Parietal lobe (tissue), 2 donors: ENCODE data around the gene TNP2. TPM values are rescaled to one million over a fixed set of nuclear protein-coding genes. Genes with fewer than 3 reads are reported as not detected.

Experiments used
- small RNA-seq: library from RNA; depleted of rRNA; stranded (forward); fragments of <200 nt; gene quantifications from one replicate; pipeline ENCODE3, GENCODE V24; 2014; ENCODE audit warnings: low replicate concordance
- total RNA-seq: library from RNA; depleted of rRNA; stranded (reverse); fragments of >200 nt; gene quantifications from one replicate; pipeline ENCODE4 v1.2.3, GENCODE V29; 2014

TNP2 gene
- not detected for total RNA-seq

DNA sequence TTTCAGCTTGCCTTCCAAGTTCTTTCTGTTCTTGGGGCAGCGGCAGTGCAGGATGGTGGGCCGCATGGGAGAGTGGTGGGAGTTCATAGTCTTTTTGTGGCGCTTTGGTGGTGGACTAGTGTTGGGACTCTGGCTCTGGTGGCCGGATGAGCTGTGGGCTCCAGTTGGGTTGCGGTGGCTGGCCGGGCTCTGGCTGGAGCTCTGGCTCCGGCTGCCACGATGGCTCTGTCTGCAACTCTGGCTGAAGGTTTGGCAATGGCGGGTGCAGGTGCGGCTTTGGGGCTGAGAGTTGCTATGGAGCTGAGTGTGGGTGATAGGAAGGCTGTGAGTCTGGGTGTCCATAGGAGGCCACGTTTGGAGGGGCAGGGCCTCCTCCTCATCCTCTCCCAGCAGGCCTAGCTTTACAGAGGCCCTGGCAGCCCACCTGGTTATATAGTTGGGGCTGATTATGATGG is at the start of gene TNP2:
TSS of gene TNP2 (minus strand) at position 405 of the 455 bp plus-strand sequence. CDS start at position 342, 63 bp downstream.

DNA sequence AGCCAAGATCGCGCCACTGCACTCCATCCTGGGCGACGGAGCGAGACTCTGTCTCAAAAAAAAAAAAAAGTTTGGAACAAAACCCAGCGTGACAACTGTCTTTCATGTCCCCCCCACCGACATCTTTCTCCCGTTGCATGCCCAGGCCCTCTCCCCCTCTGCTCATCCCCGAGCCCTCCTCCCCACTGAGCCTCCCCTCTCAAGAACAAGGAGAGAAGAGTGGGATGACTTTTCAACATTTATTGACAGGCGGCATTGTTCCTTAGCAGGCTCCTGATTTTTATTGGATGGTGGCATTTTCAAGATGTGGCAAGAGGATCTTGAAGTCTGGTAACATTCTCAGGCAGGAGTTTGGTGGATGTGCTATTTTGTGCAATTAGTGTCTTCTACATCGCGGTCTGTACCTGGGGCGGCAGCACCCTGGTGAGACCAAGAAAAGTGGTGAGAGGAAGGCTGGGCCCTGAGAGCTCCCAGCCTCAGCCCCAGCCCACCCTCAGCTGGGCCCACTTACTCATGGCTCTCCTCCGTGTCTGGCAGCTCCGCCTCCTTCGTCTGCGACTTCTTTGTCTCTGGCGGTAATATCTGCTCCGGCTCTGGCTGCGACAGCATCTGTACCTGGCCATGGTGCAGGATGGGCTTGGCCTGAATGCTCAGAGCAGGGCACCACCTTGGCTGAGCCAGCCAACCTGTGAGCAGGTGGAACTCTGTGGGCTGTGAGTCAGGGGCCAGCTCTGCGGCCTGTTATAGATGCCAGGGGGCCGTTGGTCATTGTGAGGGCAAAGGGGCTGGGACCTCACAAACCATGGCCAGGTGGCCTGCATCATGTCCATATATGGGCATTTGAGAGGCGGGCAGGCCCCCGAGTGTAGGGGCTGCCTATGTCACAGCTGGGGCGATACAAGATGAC is 11.7 kb upstream of the TNP2 start, which contains the start of gene PRM1:
TSS of gene PRM1 (minus strand) at position 715 of the 907 bp plus-strand sequence. CDS start at position 623, 92 bp downstream.

DNA sequence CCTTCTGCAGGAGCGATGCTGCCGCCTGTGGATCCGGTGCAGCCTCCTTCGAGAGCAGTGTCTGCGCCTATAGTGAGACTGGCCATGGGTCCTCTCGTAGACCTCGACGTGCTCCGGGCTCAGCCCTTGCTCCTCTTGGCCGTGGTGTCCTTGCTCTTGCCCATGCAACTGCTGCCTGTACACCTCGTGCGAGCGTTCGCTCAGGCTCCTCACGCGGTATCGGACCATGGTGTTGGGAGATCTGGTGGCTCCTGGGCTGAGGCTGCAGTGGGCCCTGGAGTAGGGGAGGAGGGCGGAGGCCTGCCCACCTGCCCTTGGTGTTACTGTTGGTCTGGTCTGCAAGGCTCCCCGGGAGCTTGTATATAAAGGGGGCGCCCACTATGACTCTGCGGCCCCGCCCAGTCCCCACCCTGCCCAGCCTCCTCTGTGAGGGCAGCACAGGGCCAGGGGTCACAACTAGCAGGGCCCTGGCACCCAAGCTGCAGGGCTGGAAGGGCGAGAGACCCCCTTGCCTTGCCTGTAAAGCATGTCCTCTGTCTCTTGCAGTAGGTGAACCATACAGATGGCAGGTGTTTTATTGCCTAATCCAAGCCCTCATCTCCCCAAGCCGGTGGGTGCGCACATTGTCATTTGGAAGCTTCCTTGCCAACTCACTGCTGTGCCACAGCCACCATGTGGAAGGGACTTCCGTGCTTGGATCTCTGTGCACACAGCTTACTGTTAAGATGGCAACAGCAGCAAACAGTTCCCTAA is 7.2 kb upstream of the TNP2 start, which contains the start of gene PRM2:
TSS of gene PRM2 (minus strand) at position 338 of the 753 bp plus-strand sequence. CDS start at position 228, 110 bp downstream.

DNA sequence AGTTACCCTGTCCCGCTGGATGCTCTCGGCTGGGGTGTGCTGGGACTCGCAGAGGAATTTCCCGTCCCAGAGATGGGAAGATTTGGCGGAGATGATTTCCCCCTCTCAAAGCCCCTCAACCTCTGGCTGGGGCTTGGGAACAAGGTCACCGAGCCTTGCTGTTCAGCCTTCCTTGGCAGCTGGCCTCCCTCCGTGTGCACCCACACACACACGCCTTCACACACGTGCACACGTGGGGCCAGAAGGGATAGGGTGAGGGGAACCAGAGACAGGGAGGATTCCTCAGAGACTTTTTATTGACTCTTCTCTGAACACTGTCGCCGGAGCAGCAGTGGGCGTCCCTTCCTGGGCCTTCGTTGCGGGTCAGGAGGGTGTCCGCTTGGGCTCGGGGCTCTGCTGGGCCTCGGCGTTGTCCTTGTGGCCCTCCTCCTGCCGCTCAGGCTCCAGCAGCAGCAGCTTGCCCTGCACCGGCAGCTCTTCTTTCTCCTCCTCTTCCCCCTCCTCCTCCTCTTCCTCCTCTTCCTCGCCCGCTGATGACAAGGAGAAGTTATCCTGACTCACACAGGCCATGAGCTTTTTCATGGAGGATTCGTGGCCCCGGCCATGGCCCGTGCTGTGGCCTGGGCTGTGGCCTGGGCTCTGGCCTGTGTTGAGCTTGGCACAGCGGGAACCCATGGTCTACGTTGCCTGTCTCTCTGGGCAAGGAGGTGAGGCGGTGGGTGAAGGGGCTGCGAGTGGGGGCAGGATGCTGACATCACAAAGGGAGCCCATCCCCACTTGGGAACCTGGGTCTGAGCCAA is 4.0 kb upstream of the TNP2 start, which contains the start of gene PRM3:
TSS of gene PRM3 (minus strand) at position 709 of the 800 bp plus-strand sequence. CDS start at position 675, 34 bp downstream.

DNA sequence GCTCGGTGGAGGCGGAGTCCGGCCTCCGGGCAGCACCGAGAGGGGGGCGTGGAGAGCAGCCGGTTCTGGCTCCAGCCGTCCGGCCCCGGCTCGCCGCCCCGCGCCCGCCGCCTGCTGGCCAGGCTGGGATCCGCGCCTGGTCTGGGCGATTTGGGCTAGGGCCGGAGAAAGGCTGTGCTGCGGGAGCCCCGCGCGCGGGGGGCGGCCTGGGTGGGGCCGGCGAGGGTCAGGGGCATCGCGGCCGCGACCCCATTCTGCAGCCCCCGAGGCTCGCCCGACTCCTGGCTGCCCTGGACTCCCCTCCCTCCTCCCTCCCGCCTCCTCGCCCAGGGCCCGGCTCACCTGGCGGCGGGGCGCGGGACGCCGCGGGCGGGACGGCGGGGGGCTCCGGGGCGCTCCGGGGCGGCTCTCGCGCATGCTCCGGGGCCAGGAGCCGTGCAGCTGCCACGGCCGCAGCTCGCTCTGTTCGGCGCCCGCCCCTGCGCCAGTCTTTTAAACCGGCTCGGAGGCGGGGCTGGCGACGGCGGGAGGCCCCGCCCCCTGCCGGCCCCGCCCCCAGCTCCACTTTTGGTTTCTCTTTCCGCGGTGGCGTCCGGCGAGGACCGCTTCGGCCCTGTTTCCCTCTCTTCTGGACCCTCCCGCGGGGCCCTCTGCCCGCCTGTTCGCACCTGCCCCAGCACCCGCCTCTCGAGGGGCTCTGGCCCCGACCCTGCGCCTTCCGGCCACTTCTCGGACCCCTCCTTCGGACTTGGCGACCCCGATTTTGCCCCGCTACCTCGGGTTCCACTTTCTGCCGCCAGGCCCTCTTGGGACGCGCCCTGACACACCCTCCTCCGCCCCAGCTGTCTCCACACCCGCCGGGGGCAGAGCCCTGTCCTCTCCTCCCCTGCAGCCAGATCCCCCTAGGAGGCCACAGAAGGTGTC is 13.1 kb downstream of the TNP2 start, which contains the start of gene SOCS1:
TSS of gene SOCS1 (minus strand) at position 468 of the 924 bp plus-strand sequence. CDS start 726 bp downstream, outside the sequence.

Small RNAs within 50 kb of the gene (small RNA-seq; reads per million reads assigned to genes)
- gene MIR548H2: not detected
- not detected for gene RF00019
- not detected for gene RF00554

Other genes with a start within 250 kb of the TNP2 start
- 0.63 TPM for gene SOCS1, start 13.1 kb downstream of the TNP2 start, total RNA-seq
- gene PRM3, start 4.3 kb upstream of the TNP2 start, total RNA-seq: not detected
- not detected for gene PRM2, start 7.2 kb upstream of the TNP2 start, total RNA-seq
- not detected for gene PRM1, start 12.0 kb upstream of the TNP2 start, total RNA-seq
- gene RMI2, start 76.1 kb upstream of the TNP2 start, total RNA-seq: 4.1 TPM